HG03097 (cell line): Measurements from ENCODE around the gene SLC7A9.
"Not testable (repeated sequence)": the region's sequence is repeated elsewhere in the genome, so short reads cannot be mapped to it uniquely, and the experiment has no call there.

Experiments used
- ATAC-seq: cut with Tn5 transposase; IDR thresholded peaks from one replicate; pipeline ENCODE4 v1.9.1; 2021; ENCODE audit not compliant: unreplicated experiment, low FRiP score

Gene SLC7A9

DNA sequence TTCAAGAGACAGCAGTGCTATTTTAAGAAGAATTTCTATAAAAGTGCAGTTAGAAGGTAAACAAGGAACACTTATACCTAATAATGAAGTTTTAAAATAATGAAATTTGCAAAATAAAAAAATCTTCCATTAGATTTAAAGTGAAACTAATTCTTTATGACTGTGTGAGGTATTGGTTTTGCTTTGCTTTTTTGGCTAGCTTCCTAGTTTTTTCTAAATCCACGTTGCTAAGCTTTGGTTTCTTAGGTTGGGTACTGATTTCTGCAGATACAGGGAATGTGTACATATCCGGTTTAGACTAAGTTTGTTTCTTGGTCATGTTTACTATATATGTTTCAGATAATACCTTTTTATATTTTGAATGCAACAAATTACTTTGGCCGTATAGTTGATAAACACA lies 59.8 kb downstream of the SLC7A9 start:
- no peak for ATAC-seq

GRCh38 chr19:32809254-32809653 lies 60.3 kb downstream of the SLC7A9 start:
- no peak for ATAC-seq

- no peak for ATAC-seq
Observed at GRCh38 chr19:32808236-32808635, 61.3 kb downstream of the SLC7A9 start.

DNA sequence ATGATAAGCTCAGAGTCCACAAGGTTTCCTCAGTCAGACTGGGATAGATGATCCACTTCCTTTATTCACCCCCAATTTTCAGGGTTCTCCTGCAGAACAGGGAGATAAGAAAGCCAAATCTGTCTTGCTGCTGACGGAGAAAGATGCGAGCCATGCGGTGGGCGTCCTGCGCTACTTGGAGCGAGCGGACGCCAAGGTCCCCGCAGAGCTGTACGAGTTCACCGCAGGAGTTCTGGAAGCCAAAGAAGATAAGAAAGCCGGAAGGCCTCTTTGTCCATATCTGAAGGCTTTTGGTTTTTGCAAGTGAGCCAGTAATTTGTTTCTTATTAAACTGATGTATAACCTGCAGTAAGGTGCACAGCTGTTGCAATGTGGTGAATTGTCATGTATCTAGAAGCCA lies 66.7 kb downstream of the SLC7A9 start:
- ATAC-seq = no peak

GRCh38 chr19:32800754-32801153 lies 68.8 kb downstream of the SLC7A9 start:
- no peak for ATAC-seq

- ATAC-seq = no peak
Observed at GRCh38 chr19:32800191-32800590, 69.4 kb downstream of the SLC7A9 start.

- no peak for ATAC-seq
Observed at GRCh38 chr19:32798201-32798600, 71.4 kb downstream of the SLC7A9 start.

GRCh38 chr19:32789429-32789828 lies 80.1 kb downstream of the SLC7A9 start:
- ATAC-seq = no peak

DNA sequence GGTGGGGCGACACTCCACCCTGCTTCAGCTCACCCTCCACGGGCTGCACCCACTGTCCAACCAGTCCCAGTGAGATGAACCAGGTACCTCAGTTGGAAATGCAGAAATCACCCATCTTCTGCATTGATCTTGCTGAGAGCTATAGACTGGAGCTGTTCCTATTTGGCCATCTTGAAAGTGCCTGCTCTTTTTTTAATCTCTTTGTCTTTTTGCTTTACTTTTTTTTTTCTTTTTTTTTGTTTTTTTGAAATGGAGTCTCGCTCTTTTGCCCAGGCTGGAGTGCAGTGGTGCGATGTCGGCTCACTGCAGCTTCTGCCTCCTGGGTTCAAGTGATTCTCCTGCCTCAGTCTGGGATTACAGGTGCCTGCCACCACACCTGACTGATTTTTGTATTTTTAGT lies 81.7 kb downstream of the SLC7A9 start:
- not testable (repeated sequence) for ATAC-seq

DNA sequence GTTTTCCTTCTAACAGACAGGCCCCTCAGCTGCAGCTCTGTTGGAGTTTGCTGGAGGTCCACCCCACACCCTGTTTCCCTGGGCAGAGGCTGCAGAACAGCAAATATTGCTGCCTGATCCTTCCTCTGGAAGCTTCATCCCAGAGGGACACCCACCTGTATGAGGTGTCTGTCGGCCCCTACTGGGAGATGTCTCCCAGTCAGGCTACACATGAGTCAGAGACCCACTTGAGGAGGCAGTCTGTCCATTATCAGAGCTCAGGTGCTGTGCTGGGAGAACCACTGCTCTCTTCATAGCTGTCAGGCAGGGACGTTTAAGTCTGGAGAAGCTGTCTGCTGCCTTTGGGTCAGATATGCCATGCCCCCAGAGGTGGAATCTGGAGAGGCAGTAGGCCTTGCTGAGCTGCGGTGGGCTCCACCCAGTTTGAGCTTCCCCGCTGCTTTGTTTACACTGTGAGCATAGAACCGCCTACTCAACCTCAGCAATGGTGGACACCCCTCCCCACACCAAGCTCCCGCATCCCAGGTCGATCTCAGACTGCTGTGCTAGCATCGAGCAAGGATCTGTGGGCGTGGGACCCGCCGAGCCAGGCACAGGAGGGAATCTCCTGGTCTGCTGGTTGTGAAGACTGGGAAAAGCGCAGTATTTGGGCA lies 82.3 kb downstream of the SLC7A9 start:
- ATAC-seq = not testable (repeated sequence)

GRCh38 chr19:32782089-32782488 lies 87.5 kb downstream of the SLC7A9 start:
- not testable (repeated sequence) for ATAC-seq

DNA sequence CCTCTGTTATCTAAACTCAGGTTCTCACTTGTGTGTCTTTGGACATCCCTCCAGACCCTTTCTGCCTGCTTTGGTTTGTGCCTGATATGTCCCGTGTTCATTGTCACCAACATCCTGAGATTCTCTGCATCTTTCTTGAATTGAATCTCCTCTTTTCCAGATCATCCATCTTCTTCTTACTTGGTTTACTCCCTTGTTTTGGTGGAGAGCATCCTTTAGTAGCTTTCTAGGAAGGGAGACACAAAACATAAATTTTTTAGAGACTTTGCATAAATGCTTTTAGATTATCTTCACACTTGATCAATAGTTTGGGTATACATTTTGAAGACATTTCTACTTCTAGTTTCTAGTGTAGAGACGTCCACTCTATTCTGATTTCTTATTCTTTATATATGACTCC lies 88.3 kb downstream of the SLC7A9 start:
- ATAC-seq = no peak
